ENCODE data around the gene CKAP5. TPM values are rescaled to one million over a fixed set of nuclear protein-coding genes. Genes with fewer than 3 reads are reported as not detected.

The CKAP5 gene
- total RNA-seq, 1 donor = 99.3 TPM

GRCh38 chr11:46706886-46707285 lies 139.2 kb downstream of the CKAP5 start:
- TF ChIP-seq CTCF (IDR thresholded peaks at IDR 0.05; ENCODE audit: insufficient read depth, low read depth, low read length) = no peak
- DNase-seq (ENCODE audit: low read depth) = no peak
- no peak overlapping the region for H3K4me3 ChIP-seq (ENCODE audit: low read depth, low read length)

GRCh38 chr11:46705070-46705688 lies 140.9 kb downstream of the CKAP5 start:
- DNase-seq (ENCODE audit: low read depth) = no peak
- H3K4me3 ChIP-seq (ENCODE audit: low read depth, low read length) = no peak overlapping the region
- TF ChIP-seq CTCF (IDR thresholded peaks at IDR 0.05; ENCODE audit: insufficient read depth, low read depth, low read length) = no peak

- TF ChIP-seq CTCF (IDR thresholded peaks at IDR 0.05; ENCODE audit: insufficient read depth, low read depth, low read length) = no peak
- DNase-seq (ENCODE audit: low read depth) = no peak
- H3K4me3 ChIP-seq (ENCODE audit: low read depth, low read length) = peak overlapping the region; percentile 99
Measured at GRCh38 chr11:46701078-46701654, 144.9 kb downstream of the CKAP5 start.

- TF ChIP-seq CTCF (IDR thresholded peaks at IDR 0.05; ENCODE audit: insufficient read depth, low read depth, low read length) = no peak
- DNase-seq (ENCODE audit: low read depth) = peak; percentile 99
- H3K4me3 ChIP-seq (ENCODE audit: low read depth, low read length) = peak within 1 kb of the TSS; percentile 99
Measured at GRCh38 chr11:46700241-46701077, 145.6 kb downstream of the CKAP5 start, which contains the start of the genes ARHGAP1 and ZNF408. TSS of gene ARHGAP1 (minus strand) at chr11:46700619. CDS start at chr11:46696107, 4,512 bp downstream. TSS of gene ZNF408 (plus strand) at chr11:46701031. CDS start at chr11:46701048, 17 bp downstream.

GRCh38 chr11:46698597-46698996 lies 147.5 kb downstream of the CKAP5 start:
- no peak for TF ChIP-seq CTCF (IDR thresholded peaks at IDR 0.05; ENCODE audit: insufficient read depth, low read depth, low read length)
- DNase-seq (ENCODE audit: low read depth) = no peak

GRCh38 chr11:46697723-46698122 lies 148.4 kb downstream of the CKAP5 start:
- TF ChIP-seq CTCF (IDR thresholded peaks at IDR 0.05; ENCODE audit: insufficient read depth, low read depth, low read length) = no peak
- no peak overlapping the region for H3K4me3 ChIP-seq (ENCODE audit: low read depth, low read length)
- DNase-seq (ENCODE audit: low read depth) = no peak

More at GRCh38 chr11:46698597-46698996, 147.5 kb downstream of the CKAP5 start:
- H3K4me3 ChIP-seq (ENCODE audit: low read depth, low read length) = no peak overlapping the region

Data from fibroblast of villous mesenchyme (primary cell).